Brain microvascular endothelial cell (primary cell): ENCODE data around the gene MLKL.

Experiments used
- DNase-seq: peaks from one replicate; pipeline ENCODE4 v3.0.0-alpha.2; 2020
- H3K27ac ChIP-seq: fragments of 250-450 bp; sonication (Bioruptor Pico); 2 replicates; pipeline ENCODE4 v1.5.1; 2020; ENCODE audit warnings: mild to moderate bottlenecking, moderate library complexity
- H3K27me3 ChIP-seq: fragments of 250-450 bp; sonication (Bioruptor Pico); replicated peaks from 2 replicates; pipeline ENCODE4 v1.5.1; 2020; ENCODE audit warnings: mild to moderate bottlenecking
- H3K36me3 ChIP-seq: fragments of 250-450 bp; sonication (Bioruptor Pico); replicated peaks from 2 replicates; pipeline ENCODE4 v1.5.1; 2020; ENCODE audit warnings: mild to moderate bottlenecking
- H3K4me3 ChIP-seq: 2 replicates; pipeline ENCODE4 v1.5.1; 2011; ENCODE audit warnings: low read depth, mild to moderate bottlenecking, control low read depth, low read length, moderate library complexity
- CTCF ChIP-seq: IDR thresholded peaks from 2 replicates; pipeline ENCODE4 v1.5.1; 2011; ENCODE audit warnings: low read depth, mild to moderate bottlenecking, moderate library complexity, low read length, control low read depth, inconsistent platforms; ENCODE audit errors: missing control alignments
- in situ Hi-C: cut with HindIII; loops from 2 replicates; pipeline ENCODE4 v1.10.0; 2017; ENCODE audit warnings: low sequenced_read_pairs, low pct_ligation_motif_present

Gene MLKL

GRCh38 chr16:74633686-74634085, 67.0 kb downstream of the MLKL start:
- peaks cover 45% of the 10 kb centered on the region for H3K36me3 ChIP-seq
- in situ Hi-C loops = no loop called here

GRCh38 chr16:74627506-74628220, 73.0 kb downstream of the MLKL start:
- DNase-seq = no peak
- Histone ChIP-seq H3K27ac (no peak overlapping the region), H3K27me3 (no peaks in the 10 kb centered on the region), H3K36me3 (peaks cover 54% of the 10 kb centered on the region), H3K4me3 (no peak overlapping the region)
- in situ Hi-C loops = no loop called here
- TF ChIP-seq CTCF = no peak

More at GRCh38 chr16:74633686-74634085, 67.0 kb downstream of the MLKL start:
- no peak overlapping the region for H3K4me3 ChIP-seq
- H3K27ac ChIP-seq = no peak overlapping the region
- DNase-seq = no peak
- no peaks in the 10 kb centered on the region for H3K27me3 ChIP-seq
- TF ChIP-seq CTCF = no peak

- no peak for TF ChIP-seq CTCF
- Histone ChIP-seq H3K36me3 (peaks cover 54% of the 10 kb centered on the region), H3K27ac (no peak overlapping the region), H3K4me3 (no peak overlapping the region), H3K27me3 (no peaks in the 10 kb centered on the region)
- in situ Hi-C loops = no loop called here
- DNase-seq = no peak
Measured at GRCh38 chr16:74626741-74627416, 73.8 kb downstream of the MLKL start.

GRCh38 chr16:74625500-74626350, 74.9 kb downstream of the MLKL start:
- Histone ChIP-seq H3K27me3 (no peaks in the 10 kb centered on the region), H3K4me3 (no peak overlapping the region), H3K27ac (no peak overlapping the region), H3K36me3 (peaks cover 44% of the 10 kb centered on the region)
- in situ Hi-C loops = no loop called here
- TF ChIP-seq CTCF = no peak
- no peak for DNase-seq

- in situ Hi-C loops = no loop called here
- H3K27me3 ChIP-seq = no peaks in the 10 kb centered on the region
- no peak overlapping the region for H3K27ac ChIP-seq
- peaks cover 37% of the 10 kb centered on the region for H3K36me3 ChIP-seq
- no peak overlapping the region for H3K4me3 ChIP-seq
- TF ChIP-seq CTCF = no peak
- no peak for DNase-seq
Measured at GRCh38 chr16:74623839-74624235, 76.8 kb downstream of the MLKL start.
